Fibroblast of skin of left biceps (primary cell): ENCODE measurements around the gene CAVIN3.

ENCODE experiments used
- DNase-seq, 2 experiments: peaks; one replicate each; pipeline ENCODE4 v3.0.0-alpha.2; 2013; ENCODE audit warnings: low read depth in 2 of 2

Gene CAVIN3, protein sequence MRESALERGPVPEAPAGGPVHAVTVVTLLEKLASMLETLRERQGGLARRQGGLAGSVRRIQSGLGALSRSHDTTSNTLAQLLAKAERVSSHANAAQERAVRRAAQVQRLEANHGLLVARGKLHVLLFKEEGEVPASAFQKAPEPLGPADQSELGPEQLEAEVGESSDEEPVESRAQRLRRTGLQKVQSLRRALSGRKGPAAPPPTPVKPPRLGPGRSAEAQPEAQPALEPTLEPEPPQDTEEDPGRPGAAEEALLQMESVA

DNA sequence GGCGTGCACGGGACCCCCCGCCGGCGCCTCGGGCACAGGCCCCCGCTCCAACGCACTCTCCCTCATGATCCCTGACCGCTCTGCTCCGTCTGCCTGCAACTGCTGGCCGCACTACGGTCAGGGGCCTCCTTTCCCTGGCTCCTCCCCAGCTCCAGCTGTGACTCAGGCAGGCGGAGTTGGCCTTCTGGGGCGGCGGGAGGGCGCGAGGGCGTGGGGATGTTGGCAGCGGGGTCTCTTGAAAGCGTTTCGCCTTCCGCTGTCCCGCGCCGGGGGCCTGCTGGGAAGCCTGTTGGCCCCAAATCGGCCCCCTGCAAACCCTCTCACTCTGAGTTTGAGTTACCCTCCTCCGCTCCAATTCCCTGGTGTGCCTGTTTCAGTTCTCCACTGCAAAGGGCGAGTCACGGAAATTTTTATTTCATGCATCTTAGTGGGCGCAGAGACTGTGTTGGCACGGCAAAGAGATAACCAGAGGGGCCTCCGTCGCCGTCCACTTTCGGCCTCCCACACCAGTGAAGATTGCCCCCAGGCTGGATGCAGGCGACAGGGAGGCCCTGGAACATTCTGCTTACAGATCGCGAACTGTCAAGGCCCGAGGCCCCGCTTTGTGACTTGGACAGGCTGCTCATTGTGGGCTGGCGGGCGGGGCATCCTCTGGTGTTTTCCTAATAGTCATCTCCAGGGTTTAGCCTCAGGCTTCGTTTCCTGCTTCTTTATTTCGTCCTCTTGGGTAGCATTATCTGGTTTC is at the start of gene CAVIN3:
CAVIN3 (minus strand) TSS at position 91 of the 745 bp plus-strand sequence; CDS start at position 66, 25 bp downstream.
- peak in 1 of 2 experiments; percentile 37 for DNase-seq

DNA sequence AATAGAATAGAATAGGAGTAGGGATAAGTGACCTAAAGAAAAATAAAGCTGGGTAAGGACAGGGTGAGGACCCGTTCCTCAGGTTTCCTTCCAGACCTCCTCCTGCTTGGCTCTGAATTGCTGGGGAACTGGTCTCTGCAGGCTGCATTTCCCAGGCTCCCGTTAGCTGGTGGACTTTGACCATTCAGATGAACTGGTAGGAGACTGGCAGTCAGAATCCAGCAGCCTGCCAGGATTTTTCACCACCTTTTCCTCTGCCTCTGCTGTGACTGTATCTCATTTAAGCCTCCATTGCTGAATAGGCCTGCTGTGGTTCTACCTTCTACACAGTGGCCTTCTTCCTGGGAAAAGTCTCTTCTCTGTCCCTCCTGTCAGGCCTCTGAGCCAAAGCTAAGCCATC is 45.4 kb upstream of the CAVIN3 start:
- no peak for DNase-seq

DNA sequence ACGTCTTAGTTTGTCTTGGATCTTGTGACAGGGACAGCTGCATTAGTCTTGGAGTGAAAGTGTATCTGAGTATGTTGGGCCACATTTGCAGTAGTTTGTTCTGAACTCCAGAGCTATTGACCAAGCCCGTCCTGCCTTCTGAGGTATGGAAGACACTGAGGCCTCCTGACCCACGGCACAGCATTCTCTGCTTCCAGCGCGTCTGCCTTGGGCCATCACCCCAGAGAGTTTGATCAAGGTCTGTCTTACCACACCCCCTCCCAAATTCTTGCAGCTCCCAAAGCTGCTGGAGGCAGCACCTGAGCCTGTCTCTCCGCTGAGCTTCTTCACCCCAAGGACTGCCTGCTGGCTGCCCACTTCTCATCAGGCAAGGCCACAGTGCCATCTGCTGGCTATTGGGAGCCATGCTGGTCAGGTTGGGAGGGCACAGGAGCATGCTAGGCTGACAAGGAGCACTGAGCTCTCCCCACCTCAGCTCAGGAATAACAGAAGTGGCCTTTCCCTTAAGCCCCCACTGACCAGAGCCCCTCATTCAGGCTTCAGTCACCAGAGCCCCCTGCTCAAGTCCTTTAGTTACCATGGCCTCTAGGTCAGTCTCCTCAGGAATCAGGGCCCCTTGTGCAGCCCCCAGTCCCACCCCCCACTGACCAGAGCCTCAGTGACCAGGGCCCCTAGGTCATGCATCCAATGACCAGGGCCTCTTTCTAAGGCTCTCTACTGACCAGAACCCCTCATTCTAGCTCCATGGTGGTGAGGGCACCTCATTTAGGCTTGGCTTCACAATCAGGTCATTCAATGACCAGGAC is 42.8 kb upstream of the CAVIN3 start:
- DNase-seq, result peak; percentile 32 to 37

DNA sequence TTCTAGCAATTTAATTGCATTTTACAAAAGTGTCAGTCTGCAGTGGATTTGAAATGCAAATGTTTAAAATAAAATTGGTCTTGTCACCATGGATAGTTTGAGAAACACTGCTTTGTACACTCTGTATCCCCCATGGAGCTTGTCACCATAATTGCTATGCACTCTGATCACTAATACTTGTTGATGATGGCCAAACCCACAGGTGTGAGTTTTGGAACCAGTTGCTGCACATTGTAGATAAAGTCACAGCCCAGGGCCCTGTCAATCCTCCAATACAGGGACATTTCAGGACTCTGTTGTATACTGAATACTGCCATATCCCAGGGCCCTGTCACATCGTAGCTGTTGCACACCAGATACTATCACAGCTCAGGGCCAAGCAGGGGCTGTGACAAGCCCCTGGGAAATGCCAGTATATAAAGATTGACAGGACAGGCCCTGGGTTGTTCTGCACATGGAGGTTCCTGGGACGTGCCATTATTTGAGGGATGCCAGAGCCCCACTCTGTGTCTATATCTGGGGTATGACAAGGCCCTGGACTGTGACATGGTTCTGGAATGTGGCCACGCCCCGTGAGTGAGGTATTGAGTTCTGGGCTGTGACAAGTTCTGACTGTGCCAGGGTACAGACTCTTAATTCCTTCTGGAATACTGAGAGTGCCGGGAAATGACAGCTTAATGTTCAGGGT is 42.0 kb upstream of the CAVIN3 start:
- DNase-seq, result no peak

DNA sequence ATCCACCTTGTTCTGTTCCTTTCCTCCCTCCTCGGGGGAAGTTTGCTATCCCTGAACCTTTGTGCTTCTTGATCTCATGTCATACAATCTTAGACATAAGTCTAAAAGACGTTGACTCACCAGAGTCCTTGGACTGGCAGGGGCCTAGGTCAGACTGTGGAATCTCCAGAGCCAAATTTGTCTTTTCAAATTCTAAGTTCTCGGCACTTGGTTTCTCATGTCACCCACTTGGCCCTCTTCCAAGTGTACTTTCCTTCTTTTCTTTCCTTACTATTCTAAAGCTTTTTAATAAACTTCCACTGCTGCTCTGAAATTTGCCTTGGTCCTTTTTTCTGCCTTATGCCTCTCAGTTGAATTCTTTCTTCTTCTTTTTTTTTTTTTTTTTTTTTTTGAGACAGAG is 39.9 kb upstream of the CAVIN3 start:
- no peak for DNase-seq

DNA sequence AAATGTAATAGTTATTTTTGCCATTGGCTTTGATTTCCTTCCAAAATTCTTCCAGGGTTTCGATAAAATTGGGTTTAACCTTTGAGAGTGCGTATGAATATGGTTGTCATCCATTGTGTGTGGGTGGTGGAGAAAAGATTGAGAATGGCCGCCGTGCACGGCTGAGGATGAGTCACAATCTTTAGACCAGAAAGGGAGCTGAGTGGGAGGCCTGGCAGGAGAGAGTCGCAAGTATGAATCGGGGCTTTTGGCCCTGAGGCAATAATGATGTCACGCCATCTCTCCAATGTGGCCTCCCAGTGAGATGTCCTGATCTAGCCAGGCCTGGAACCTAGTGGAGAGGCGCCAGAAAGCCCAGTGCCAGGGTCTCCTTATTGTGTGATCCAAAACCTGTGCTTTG is 36.9 kb upstream of the CAVIN3 start:
- peak; percentile 28 to 40 for DNase-seq

DNA sequence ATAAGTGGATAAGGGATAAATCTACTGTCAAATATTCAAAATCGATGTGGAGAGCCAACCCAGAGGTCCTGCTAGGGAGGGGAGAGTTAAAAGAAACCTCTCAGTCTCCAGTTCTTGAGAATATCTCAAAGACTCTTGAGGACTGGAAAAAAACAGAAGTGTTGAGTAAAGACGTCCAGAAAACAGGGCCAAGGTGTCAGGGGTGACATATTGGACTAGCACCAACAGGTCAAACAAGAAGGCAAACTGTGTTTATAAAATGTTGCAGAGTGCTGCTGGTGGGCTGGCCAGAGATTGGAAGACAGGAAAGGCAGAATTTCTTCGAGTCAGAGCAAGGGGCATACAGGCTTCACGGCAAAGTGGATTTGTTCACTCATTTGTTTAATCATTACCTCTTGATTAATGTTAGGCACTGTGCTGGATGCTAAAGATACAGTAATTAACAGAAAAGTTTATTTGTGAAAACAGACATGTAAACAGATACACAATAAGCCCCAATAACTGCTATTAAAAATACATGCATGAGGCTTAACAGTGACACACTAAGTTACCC is 36.3 kb upstream of the CAVIN3 start:
- DNase-seq, result no peak

DNA sequence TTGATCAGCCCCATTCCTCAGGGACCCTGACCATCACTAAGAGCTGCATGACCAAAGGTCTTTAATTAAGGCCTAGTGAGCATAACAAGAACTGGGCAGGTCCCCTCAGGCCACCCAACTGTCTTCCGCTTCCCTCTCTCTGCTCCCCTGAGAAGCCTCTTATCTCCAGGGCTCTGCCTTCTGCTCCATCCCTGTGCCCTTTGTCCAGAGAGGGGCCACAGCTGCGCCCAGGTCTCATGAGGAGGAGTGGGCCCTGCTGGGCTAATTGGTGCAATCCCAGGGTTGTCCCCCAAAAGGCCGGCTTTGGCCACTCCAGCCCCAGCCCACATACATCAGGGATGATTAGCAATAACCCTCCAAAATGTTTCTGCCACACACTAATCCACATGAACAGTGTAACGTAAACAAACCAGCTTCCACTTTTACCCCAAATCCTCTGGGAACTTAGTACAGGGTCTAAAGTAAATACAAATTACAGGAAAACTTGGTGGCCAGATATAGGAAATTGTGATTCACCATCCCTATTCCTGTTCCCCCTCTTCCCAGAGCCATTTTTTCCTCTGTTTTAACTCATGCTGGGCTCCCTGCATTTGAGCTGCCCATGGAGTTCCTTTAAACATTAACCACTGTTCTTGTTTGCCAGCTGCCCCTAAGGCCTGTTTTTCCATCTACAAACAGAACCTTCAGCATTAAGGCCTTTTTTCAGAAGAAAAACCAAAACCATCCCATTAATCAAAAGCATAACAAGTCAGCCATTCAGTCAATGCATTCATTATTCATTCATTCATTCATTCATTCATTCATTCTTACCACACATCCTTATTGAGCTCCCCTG is 34.6 kb upstream of the CAVIN3 start:
- no peak for DNase-seq

DNA sequence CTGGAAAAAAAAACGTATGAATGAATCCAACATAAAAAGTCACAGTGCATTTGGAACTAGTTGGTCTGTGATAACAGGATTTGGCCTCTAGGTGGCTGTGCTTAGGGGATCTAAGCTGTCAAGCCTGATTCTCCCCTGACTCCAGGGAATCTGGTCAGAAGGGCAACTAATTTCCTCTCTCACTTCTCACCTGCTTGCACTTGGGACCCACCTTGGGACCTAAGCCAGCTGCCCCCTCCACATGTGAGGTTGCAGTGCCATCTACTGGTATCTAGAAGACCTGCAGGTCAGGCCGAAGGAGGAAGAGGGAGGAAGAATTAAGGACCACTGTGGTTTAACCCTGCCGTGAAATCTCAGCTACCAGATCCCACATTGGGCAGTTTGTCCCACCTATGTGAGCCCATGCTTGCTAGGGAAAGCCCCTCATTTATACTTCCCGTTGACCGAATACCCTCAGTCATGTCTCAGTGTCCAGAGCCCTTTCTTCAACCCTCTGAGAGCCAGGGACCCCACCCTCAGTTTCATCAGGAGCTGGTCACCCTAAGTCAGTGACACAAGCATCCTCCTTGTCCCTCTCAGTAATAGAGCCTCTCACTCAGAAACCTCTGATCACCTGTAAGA is 33.2 kb upstream of the CAVIN3 start:
- DNase-seq, result no peak

DNA sequence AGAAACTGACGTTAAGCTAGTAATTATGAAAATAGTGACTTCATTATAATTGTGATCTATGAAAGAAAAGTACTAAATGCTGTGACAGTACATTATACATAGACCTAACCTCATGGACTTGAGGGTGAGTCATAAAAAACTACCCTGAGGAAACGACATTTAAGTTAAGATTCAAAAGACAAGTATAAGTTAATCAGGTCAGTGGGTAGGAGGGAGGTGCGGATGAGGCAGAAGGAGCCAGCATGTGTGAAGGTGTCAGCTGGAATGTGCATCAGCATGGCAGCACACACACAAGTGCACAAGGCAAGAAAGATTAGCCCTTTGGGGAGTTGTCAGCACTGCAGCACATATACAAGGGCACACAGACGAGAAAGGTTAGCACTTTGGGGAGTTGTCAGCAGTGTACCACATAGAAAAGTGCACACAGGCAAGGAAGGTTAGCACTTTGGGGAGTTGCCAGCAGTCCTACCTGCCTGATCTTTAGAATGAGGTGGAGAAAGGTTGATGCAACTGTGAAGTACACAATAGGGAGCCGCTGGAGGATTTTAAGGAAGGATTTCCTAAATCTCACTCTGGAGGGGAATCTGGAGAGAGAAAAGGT is 31.6 kb upstream of the CAVIN3 start:
- no peak for DNase-seq

DNA sequence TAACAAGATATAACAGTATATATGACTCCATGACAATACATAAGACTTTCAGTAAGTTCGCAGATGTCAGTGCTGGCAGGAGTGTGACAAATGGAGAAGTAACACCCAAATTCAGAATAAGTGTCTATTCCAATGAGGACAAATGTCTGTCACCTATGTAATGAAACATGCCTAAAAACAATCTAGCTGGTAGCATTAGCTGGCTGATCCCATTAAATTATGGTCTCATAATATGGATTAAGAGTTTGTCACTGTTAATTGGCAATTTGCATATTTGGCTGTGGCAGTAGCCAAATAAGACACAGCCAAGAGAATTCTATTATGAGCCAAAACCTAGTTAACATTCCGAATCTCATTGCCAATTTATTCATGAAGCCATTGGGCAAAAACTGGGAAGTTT is 30.2 kb upstream of the CAVIN3 start:
- no peak for DNase-seq

DNA sequence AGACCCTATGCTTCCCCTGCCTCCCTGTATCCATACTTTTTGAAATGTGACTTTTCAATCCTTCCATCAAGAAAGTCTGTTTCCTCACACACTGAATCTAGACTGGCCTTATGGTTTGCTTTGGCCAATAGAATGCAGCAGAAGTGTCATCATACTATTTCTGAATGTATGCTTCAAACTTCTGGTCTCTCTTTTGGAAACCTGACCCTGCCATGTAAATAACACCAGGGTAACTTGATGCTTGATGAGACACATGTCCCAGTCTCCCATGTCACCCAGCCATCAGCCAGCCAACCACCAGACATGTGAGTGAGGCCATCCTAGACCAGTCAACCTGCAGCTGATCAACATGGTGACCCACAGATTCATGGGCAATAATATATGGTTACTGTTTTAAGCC is 29.7 kb upstream of the CAVIN3 start:
- no peak for DNase-seq

DNA sequence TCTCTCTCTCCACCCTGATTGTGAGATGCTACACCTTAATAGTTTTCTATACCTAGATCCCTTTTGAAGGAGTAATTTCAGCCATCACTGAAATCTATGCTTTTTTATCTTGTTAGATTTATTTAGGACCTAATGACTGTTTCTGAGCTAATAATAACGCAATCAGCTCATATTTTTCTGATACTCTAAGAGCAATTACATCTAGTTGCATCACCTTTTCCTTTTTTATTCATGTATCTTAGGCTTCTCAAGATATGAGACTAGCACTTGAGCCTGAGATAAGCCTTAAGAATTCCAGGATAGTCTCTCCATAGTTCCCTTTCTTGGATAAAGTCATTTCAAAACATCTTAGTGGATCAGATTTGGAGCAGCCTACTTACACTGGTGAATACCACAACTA is 25.1 kb upstream of the CAVIN3 start:
- DNase-seq, result no peak

DNA sequence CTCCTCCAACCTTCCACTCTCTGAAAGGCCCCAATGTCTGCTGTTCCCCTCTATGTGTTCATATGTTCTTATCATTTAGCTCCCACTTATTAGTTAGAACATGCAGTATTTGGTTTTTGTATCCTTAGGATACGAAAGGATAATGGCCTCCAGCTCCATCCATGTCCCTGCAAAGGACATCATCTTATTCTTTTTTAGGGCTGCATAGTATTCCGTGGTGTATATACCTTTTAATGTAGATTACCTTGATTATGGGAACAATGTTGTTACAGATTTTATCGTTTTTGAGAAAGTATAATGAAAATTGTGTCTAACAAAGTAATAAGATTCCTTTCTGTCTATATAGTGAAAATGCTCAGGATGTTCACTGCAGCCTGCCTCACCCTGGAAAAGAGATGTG is 16.0 kb upstream of the CAVIN3 start:
- no peak for DNase-seq

DNA sequence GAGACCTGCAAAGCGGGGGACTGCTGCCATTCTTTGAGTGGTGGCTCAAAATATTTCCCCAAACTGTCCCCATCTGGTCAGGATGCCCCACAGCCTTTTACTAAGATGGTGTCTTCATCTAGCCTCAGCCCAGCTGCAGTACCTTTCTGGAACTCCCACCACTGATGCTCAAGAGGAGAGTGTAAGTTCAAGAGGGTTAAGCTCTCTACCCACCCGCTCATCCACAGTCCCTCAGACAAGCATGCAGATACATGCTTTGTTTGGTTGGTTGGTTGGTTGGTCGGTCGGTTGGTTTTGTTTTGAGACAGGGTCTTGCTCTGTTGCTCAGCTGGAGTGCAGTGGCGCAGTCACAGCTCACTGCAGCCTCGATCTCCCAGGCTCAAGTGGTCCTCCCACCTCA is 14.5 kb upstream of the CAVIN3 start:
- DNase-seq, result no peak

DNA sequence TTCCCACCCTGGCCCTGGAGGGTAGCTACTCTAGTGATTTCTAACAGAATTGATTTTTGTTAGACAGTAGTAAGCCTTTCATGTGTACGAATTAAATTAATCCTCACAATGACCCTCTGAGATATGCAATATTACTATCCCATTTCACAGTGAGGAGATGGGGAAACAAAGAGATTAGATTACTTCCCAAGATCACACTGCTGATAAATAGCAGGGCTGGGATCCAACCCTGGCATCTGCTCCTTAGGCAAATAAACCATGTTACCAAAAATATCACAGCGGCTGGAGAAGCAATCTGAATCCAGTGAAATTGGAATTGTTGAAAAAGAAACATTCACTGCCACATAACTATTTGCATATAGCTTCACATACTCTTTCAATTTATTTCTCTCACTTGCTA is 12.8 kb upstream of the CAVIN3 start:
- no peak for DNase-seq

DNA sequence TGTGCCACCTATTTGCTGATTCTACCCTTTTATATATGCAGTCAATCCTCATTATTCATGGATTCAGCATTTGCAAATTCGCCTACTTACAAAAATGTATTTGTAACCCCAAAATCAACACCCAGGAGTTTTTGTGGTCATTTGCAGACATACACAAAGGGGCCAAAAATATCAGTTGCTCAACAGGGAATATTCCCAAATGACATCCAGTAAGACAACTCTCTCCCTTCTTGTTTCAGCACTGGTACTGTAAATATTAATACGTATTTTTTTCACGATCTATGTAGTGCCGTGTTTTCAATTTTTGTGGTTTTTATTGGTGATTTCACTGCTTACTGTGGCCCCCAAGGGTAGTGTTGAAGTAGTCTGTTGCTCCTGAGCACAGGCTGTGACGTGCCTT is 11.8 kb upstream of the CAVIN3 start:
- DNase-seq, result no peak

DNA sequence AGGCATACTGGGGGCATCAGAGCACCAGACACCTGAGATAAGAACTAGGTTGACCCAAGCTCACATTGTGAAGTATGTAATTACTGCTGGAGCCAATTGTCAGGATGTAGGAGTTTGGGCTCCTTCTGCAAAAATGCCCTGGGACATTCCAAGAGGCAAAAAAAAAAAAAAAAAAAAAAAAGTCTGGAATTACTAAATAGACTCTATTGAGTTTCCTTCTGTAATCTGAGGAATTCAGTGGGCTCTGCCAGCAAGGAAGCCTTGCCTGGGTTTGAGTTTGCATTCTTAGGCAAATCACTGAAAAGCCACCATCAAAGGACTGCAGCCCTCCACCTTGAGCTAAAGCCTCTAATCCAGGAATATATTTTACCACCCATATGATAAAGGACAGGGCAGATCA is 8.0 kb upstream of the CAVIN3 start:
- no peak for DNase-seq

DNA sequence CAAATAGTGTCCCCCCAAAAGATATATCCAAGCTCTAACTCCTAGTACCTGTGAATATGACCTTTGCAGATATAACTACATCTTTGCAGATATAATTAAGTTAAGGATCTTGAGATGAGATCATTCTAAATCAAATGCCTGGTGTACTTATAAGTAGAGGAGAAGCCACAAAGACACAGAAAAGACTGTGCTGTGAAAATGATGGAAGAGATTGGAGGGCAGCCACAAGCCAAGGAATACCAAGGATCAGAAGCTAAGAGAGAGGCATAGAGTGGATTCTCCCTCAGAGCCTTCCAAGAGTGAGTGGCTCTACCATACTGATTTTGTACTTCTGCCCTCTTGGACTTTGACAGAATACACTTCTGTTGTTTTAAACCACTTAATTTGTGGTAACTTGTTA is 7.5 kb upstream of the CAVIN3 start:
- DNase-seq, result no peak

DNA sequence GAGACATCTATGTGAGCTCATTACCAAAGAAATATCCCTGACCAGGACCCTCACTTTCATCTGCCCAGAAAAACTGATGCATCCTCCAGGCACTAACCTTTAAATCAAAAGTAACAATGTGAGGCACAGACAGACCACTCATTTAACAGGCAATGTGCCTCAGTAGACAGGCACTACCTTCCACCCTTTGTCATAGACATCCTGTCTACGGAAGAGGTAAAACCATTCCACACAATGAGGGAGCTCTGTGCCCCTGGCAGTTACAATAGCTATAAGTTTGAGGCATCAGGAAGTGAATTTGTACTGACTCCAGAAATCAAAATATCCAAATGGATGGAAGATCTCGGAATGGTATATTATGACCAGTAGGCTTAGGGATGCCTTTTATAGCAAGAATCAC is 6.7 kb upstream of the CAVIN3 start:
- DNase-seq, result no peak
